ENCODE measurements around the gene FHL2.
A peak's percentile ranks its signal among the peaks of the same experiment; 100 is the strongest.

The FHL2 gene

DNA sequence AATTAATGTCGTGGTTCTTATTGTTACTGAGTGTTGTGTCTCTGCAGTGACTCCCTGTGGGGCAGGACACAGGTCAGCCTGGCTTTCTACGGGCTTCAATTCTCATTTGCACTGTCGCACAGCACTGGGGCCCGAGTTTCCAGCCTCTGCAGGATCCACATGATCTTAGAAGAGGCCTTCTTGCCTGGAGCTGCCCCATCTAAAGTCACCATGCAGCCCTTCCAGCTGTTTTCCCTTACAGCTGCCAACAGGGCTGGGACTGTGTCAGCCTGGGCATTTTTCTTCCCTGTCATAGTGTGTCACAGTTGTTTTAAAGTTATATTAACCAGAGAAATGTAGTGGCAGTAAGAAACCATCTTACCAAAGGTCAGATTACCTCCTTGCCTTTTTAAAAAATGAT is 27.0 kb downstream of the FHL2 start:
- in situ Hi-C loops (cut with MboI; ENCODE audit: low sequenced_read_pairs, unreplicated experiment), result no loop called here
- no peak for DNase-seq (ENCODE audit: low spot score)
- no peak for TF ChIP-seq CTCF (IDR thresholded peaks at IDR 0.05; ENCODE audit: borderline replicate concordance, control extremely low read depth, extremely low read depth, insufficient read depth, missing control alignments)

DNA sequence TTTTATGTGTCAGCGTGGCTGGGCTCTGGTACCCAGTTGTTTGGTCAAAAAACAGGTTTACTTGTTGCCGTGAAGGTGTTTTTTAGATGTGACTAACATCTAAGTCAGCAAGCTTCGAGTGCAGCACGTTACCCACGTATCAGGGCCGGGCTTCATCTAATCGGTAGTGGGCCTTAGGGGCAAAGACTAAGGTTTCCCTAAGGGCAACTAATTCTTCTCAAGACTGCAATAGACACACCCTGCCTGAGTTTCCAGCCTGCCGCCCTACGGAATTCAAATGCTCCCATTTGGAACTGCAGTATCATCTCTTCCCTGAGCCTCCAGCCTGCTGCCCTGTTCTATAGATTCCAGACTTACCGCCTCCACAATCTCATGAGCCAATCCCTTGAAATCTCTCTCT is 27.7 kb downstream of the FHL2 start:
- DNase-seq (ENCODE audit: low spot score), result no peak
- in situ Hi-C loops (cut with MboI; ENCODE audit: low sequenced_read_pairs, unreplicated experiment), result no loop called here
- TF ChIP-seq CTCF (IDR thresholded peaks at IDR 0.05; ENCODE audit: borderline replicate concordance, control extremely low read depth, extremely low read depth, insufficient read depth, missing control alignments), result no peak

- peak; percentile 92 for TF ChIP-seq CTCF (IDR thresholded peaks at IDR 0.05; ENCODE audit: borderline replicate concordance, control extremely low read depth, extremely low read depth, insufficient read depth, missing control alignments)
- DNase-seq (ENCODE audit: low spot score), result peak; percentile 80
- in situ Hi-C loops (cut with MboI; ENCODE audit: low sequenced_read_pairs, unreplicated experiment), result no loop called here
Measured at GRCh38 chr2:105369777-105370690, 28.8 kb downstream of the FHL2 start.

DNA sequence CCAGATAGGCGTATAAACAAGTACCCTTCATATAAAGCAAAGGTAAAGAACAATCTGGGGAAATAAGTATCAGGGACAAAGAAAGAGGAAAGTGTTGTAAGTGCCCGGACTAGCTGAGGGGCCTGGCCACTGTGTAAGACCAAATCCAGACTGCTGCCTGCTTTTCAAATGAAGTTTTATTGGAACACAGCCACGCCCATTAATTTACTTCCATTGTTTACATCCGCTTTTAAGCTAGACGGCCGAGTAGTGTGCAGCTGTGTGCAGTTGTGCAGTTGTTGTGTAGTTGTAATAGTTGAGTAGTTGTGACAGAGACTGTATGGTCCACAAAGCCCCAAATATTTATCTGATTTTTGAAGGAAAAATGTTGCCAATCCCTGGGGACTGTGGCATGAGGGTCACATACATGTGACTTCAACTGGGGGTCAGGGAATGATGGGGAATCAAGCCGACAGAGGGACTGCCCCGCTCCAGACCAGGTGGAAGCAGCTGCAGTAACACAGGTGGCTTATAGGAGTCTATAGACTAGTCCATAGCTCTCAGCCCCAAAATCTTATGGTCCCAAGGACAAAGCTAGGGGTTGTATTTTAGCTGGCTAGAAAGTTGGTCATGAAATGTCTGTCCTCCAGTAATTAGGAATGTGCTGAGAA is 30.0 kb downstream of the FHL2 start:
- no peak for TF ChIP-seq CTCF (IDR thresholded peaks at IDR 0.05; ENCODE audit: borderline replicate concordance, control extremely low read depth, extremely low read depth, insufficient read depth, missing control alignments)
- in situ Hi-C loops (cut with MboI; ENCODE audit: low sequenced_read_pairs, unreplicated experiment), result no loop called here
- DNase-seq (ENCODE audit: low spot score), result no peak

GRCh38 chr2:105365206-105365605 is 33.6 kb downstream of the FHL2 start:
- no peak for DNase-seq (ENCODE audit: low spot score)
- in situ Hi-C loops (cut with MboI; ENCODE audit: low sequenced_read_pairs, unreplicated experiment), result no loop called here
- TF ChIP-seq CTCF (IDR thresholded peaks at IDR 0.05; ENCODE audit: borderline replicate concordance, control extremely low read depth, extremely low read depth, insufficient read depth, missing control alignments), result no peak

DNA sequence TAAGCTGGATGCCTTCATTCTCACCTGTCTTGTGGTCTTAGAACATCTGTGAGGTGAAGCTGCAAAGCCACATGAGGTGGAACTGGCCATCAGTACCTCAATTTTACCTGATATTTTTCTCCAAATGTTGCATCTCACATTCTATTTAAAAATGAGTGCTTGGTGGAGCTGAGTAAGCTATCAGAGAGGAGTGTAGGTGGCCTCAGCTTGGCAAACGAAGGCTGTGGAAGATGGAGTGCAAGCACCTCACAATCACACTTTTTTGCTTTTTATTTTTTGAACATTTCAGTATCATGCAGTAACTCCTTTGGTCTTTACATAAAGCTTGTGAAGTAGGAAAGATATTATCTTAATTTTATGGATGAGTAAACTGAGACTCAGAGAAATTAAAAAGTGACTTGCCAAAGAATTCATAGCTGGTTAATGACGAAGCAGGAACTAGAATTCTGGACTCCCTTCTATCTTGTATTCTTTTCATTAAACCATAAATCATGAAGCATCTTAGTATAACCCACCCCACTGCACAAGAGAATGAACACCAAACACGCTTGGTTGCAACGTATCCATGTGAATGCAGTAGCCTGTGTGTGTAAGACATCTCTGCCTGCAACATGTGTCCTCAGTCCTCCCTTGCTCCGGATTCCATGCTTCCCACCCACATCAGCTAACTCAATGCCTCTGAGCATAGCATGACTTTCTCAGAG is 34.3 kb downstream of the FHL2 start:
- TF ChIP-seq CTCF (IDR thresholded peaks at IDR 0.05; ENCODE audit: borderline replicate concordance, control extremely low read depth, extremely low read depth, insufficient read depth, missing control alignments), result no peak
- in situ Hi-C loops (cut with MboI; ENCODE audit: low sequenced_read_pairs, unreplicated experiment), result no loop called here
- DNase-seq (ENCODE audit: low spot score), result no peak
